GM12801 (cell line): ENCODE results near the gene ZNF785.

Experiments used
- TF ChIP-seq, protein P1 (sequence below): IDR thresholded peaks from one replicate; pipeline ENCODE4 v1.5.1; 2011; ENCODE audit warnings: control low read depth; ENCODE audit not compliant: insufficient read length; ENCODE audit errors: extremely low read depth

Gene ZNF785

DNA sequence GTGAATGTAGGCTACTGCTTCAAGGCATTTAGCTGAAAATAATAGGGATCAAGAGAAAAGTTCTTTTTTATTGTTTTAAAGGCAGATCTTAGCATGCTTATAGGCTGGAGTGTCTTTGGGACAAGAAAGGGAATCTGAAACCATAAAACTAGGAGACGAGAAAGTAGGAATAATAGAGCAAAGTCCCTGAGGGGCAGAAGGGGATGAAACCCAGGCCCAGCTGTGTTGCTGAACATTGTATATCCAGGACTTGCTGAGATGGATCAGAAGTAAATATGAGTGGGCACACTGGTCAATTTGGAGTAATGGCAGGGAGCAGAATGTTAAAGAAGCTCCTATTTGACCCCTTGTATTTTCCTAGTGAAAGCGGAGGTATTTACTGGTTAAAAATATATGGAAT lies 15.4 kb upstream of the ZNF785 start:
- TF ChIP-seq, protein P1, sequence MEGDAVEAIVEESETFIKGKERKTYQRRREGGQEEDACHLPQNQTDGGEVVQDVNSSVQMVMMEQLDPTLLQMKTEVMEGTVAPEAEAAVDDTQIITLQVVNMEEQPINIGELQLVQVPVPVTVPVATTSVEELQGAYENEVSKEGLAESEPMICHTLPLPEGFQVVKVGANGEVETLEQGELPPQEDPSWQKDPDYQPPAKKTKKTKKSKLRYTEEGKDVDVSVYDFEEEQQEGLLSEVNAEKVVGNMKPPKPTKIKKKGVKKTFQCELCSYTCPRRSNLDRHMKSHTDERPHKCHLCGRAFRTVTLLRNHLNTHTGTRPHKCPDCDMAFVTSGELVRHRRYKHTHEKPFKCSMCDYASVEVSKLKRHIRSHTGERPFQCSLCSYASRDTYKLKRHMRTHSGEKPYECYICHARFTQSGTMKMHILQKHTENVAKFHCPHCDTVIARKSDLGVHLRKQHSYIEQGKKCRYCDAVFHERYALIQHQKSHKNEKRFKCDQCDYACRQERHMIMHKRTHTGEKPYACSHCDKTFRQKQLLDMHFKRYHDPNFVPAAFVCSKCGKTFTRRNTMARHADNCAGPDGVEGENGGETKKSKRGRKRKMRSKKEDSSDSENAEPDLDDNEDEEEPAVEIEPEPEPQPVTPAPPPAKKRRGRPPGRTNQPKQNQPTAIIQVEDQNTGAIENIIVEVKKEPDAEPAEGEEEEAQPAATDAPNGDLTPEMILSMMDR, result no peak

DNA sequence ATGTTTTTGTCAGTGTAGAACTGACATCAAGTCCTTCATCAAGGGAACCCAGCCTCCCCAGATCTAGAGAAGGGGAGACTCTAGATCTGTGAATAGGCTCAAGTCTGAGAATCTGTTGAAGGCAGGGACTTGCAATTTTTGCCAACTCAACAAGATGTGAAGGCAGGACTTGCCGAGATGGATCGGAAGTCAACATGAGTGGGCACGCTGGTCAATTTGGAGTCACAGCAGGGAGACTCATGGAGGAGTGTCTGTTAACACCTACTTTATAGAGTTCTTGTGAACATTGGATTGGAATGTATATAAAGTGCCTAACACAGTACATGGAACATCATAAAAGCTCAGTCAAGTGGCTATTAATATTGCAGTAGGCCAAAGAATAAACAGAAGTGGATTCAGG lies 14.7 kb upstream of the ZNF785 start:
- TF ChIP-seq, protein P1, result no peak

DNA sequence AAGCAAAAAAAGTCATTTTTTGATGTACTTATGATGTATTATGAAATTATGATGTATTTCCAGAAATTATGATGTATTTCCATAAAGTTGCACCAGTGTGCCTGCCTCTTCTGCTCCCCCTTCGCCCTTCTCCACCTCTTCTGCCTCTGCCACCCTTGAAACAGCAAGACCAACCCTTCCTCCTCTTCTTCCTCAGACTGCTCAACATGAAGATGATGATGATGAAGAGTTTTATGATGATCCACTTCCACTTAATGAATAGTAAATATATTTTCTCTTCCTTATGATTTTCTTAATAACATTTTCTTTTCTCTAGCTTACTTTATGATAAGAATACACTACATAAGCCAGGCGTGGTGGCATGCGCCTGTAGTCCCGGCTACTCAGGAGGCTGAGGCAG lies 7.4 kb upstream of the ZNF785 start:
- TF ChIP-seq, protein P1, result no peak

DNA sequence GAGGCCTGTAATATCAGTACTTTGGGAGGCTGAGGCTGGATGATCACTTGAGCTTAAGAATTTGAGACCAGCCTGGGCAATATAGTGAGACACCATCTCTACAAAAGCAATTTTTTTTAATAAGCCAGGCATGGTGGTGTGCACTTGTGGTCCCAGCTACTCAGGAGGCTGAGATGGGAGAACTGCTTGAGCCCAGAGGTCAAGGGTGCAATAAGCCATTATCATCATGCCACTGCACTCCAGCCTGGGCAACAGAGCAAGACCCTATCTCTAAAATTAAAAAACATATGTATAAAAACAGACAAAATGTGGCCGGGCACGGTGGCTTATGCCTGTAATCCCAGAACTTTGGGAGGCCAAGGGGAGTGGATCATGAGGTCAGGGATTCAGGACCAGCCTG lies 3.2 kb upstream of the ZNF785 start:
- TF ChIP-seq, protein P1, result no peak

DNA sequence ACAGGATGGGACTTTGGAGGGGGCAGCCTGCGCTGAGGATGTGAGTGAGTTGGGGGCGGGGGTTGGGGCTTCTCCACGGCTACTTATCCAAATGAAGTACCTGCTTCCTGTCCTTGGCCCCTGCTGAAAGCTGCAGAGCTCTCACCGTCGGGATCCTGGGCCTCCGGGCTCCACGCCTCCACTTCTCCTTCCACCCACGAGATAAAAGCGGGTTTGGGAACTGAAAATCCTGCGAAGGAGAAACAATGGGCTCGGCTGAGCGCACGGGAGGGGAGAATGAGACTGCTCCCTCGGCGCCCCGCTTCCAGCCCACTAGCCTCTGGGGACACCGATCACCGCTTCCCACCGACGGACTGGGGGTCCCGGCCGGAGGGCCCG lies 486 bp downstream of the ZNF785 start:
- TF ChIP-seq, protein P1, result no peak

DNA sequence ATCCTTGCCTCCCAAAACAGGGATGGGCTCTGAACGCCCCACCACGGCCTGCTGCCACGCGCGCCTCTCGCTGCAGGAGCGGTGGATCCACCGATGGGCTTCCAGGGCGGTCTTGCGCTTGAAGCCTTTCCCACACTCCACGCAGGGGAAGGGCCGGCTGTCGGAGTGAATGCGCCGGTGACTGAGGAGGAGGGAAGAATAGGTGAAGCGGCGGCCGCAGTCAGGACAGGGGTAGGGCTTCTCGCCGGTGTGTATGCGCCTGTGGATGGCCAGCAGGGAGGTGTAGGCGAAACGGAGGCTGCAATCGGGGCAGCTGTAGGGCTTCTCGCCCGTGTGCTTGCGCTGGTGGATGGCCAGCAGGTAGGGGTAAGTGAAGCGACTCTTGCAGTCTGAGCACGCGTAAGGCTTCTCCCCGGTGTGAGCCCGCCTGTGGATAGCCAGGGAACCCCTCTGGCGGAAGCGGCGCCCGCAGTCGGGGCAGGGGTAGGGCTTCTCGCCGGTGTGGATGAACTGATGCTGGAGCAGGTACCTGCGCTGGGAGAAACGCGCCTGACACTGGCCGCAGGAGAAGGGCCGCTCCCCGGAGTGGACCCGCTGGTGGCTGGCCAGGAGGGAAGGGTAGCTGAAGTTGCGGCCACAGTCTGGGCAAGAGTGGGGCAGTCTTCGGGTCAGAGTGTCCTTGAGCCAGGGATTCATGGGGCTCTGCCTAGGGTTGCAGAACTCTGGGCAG lies 2.7 kb downstream of the ZNF785 start:
- TF ChIP-seq, protein P1, result no peak

DNA sequence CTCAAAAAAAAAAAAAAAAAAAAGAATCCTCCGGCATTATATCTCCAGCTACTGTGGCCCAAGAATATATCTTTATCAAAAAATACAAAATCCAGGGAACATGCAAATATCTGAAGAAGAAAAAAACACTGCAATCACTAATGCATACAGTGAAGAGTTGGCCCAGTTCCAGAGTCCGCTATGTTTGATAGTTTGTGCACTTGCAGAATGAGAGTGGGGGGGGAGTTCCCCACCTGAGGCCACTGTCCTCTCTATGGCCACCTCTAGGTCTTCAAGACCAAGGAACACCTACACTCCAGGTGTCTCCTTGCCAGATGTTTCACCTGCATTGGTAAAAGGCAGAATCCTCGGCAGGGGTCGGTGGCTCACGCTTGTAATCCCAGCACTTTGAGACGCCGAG lies 4.0 kb downstream of the ZNF785 start:
- TF ChIP-seq, protein P1, result no peak
